Right lobe of liver (tissue), 6 donors: ENCODE data around the gene MTHFD1L. TPM values are rescaled to one million over a fixed set of nuclear protein-coding genes. Genes with fewer than 3 reads are reported as not detected.
A peak's percentile ranks its signal among the peaks of the same experiment; 100 is the strongest.

Experiments
- ATAC-seq, 4 donors: fragments of 200-7000 bp; cut with Tn5 transposase; one replicate each; pipeline ENCODE4 v1.9.1; 2020; ENCODE audit warnings: mild to moderate bottlenecking in 4 of 4, moderate library complexity in 4 of 4
- DNase-seq, 3 donors: peaks; one replicate each; pipeline ENCODE4 v3.0.0-alpha.2; 2020
- H3K27ac ChIP-seq, 3 donors: fragments of 200-600 bp; one replicate each; pipeline ENCODE4 v1.8.0; 2022
- H3K27me3 ChIP-seq, 2 donors: fragments of 200-600 bp; one replicate each; pipeline ENCODE4 v1.8.0; 2022
- H3K36me3 ChIP-seq, 4 donors: fragments of 200-600 bp; sonication (generic) in 1 of 4; one replicate each; pipeline versions ENCODE4 v1.5.1 to v1.8.0; 2017 to 2022; ENCODE audit warnings: control low read depth in 1 of 4
- H3K4me1 ChIP-seq, 4 donors: fragments of 200-600 bp; sonication (generic) in 1 of 4; one replicate each; pipeline versions ENCODE4 v1.5.1 to v1.8.0; 2017 to 2022; ENCODE audit warnings: control low read depth in 1 of 4
- H3K4me3 ChIP-seq, 3 donors: fragments of 200-600 bp; one replicate each; pipeline ENCODE4 v1.8.0; 2022
- H3K9me3 ChIP-seq, 4 donors: fragments of 200-600 bp; sonication (generic) in 1 of 4; one replicate each; pipeline versions ENCODE4 v1.5.1 to v1.8.0; 2017 to 2022; ENCODE audit warnings: control low read depth in 1 of 4
- CTCF ChIP-seq, 4 donors: fragments of 200-600 bp in 3 of 4; fragments of 450-650 bp in 1 of 4; IDR thresholded peaks; one replicate each; pipeline versions ENCODE4 v1.5.1 to v1.8.0; 2016 to 2022; ENCODE audit warnings: antibody characterized with exemption in 4 of 4, mild to moderate bottlenecking in 2 of 4
- POLR2A ChIP-seq: fragments of 450-650 bp; IDR thresholded peaks from one replicate; pipeline ENCODE4 v1.6.1; 2017; ENCODE audit warnings: antibody characterized with exemption, mild to moderate bottlenecking
- WGBS: methylation state at CpG from one replicate; pipeline ENCODE4 v1.1.6; 2018; ENCODE audit warnings: low coverage, low lambda C conversion rate; ENCODE audit not compliant: insufficient coverage; ENCODE audit errors: missing lambda C conversion rate; 5-methylcytosine and 5-hydroxymethylcytosine counted together
- intact Hi-C, 2 donors: fragments of 100-400 bp; cut with DNase I; formaldehyde crosslinking; loops; one replicate each; pipeline versions ENCODE4 v1.11.2 to v1.14.1; 2022
- total RNA-seq, 6 experiments: library from RNA; depleted of rRNA in 2 of 6; stranded (reverse); fragments of >200 nt in 2 of 6; fragmentation: NEBNext Ultra II Directional in 3 of 6; extraction: Animal tissue kit (Norgen Biotek cat#: 25700) in 3 of 6; gene quantifications; one replicate each; pipeline versions ENCODE4 v1.1.0 to v1.2.4, GENCODE V29; 2016 to 2023
- donor health status: DM: no; HTN: yes; CAD: no.
- donor health status: DM: no; HTN: no; CAD: no.
- donor health status: DM: no; HTN: no; CAD: no.
- donor health status: DM: no; HTN: yes; CAD: no.
- donor health status: DM: no; HTN: yes; CAD: no.

MTHFD1L gene
- total RNA-seq, 6 experiments from 2014 or later = 1.7 to 11.5 (median 4.9) TPM

- Histone ChIP-seq H3K9me3 (no peaks in the 10 kb centered on the region), H3K36me3 (no peaks in the 10 kb centered on the region), H3K27me3 (no peaks in the 10 kb centered on the region), H3K4me3 (no peak overlapping the region), H3K27ac (no peak overlapping the region), H3K4me1 (peaks cover 0 to 12% (median 0%) of the 10 kb centered on the region in 4 donors)
- intact Hi-C loops = no loop called here
- WGBS = 90% methylated on average over 4 of the region's 4 CpGs
- DNase-seq (no peak), ATAC-seq (no peak)
- no peak for TF ChIP-seq CTCF (IDR thresholded peaks at IDR 0.05)
These were observed 226.1 kb downstream of the MTHFD1L start for GRCh38 chr6:151091571-151091970.

- WGBS = 92% methylated on average over 5 of the region's 5 CpGs
- intact Hi-C loops = no loop called here
These were observed 227.1 kb downstream of the MTHFD1L start for GRCh38 chr6:151092591-151092990.

GRCh38 chr6:151093706-151094105, 228.2 kb downstream of the MTHFD1L start:
- H3K9me3 ChIP-seq = no peaks in the 10 kb centered on the region
- H3K27me3 ChIP-seq = no peaks in the 10 kb centered on the region
- DNase-seq (peak in 1 of 3 donors; percentile 5), ATAC-seq (no peak)
- TF ChIP-seq CTCF (IDR thresholded peaks at IDR 0.05) = no peak
- no peak for TF ChIP-seq POLR2A
- no peaks in the 10 kb centered on the region for H3K36me3 ChIP-seq
- intact Hi-C loops = no loop called here
- H3K27ac ChIP-seq = no peak overlapping the region
- no peak overlapping the region for H3K4me3 ChIP-seq
- peaks cover 0 to 14% (median 0%) of the 10 kb centered on the region in 4 donors for H3K4me1 ChIP-seq
- no CpG with 5 or more reads among the region's 5 CpGs for WGBS

More at GRCh38 chr6:151092591-151092990, 227.1 kb downstream of the MTHFD1L start:
- TF ChIP-seq POLR2A = no peak
- no peak for TF ChIP-seq CTCF (IDR thresholded peaks at IDR 0.05)
- no peaks in the 10 kb centered on the region for H3K9me3 ChIP-seq
- no peaks in the 10 kb centered on the region for H3K36me3 ChIP-seq
- no peak overlapping the region for H3K4me3 ChIP-seq
- H3K27me3 ChIP-seq = no peaks in the 10 kb centered on the region
- no peak for ATAC-seq
- H3K4me1 ChIP-seq = peaks cover 0 to 14% (median 0%) of the 10 kb centered on the region in 4 donors
- no peak overlapping the region for H3K27ac ChIP-seq
- DNase-seq = peak in 1 of 3 donors; percentile 6

GRCh38 chr6:151095538-151096254, 230.2 kb downstream of the MTHFD1L start:
- TF ChIP-seq POLR2A (no peak), CTCF (IDR thresholded peaks at IDR 0.05) (no peak)
- Histone ChIP-seq H3K9me3 (no peaks in the 10 kb centered on the region), H3K27me3 (no peaks in the 10 kb centered on the region), H3K36me3 (no peaks in the 10 kb centered on the region), H3K4me1 (peaks cover 0 to 14% (median 0%) of the 10 kb centered on the region in 4 donors), H3K4me3 (no peak overlapping the region), H3K27ac (peak overlapping the region in 1 of 3 donors; percentile 38)
- intact Hi-C loops = no loop called here
- WGBS = 61% methylated on average over 5 of the region's 6 CpGs
- ATAC-seq = peak; percentile 57 to 83 (median 73)
- DNase-seq = peak in 1 of 3 donors; percentile 31
